MM.1S (cell line): ENCODE measurements around the gene TBC1D8.

Experiments used
- DNase-seq: peaks from one replicate; pipeline ENCODE4 v3.0.0-alpha.2; 2015
- H2AFZ ChIP-seq: fragments of 300-600 bp; sonication (generic); 2 replicates; pipeline ENCODE4 v1.6.0; 2016; ENCODE audit warnings: antibody characterized with exemption, low read length
- H3F3A ChIP-seq: fragments of 300-600 bp; sonication (generic); 2 replicates; pipeline ENCODE4 v1.6.1; 2016; ENCODE audit warnings: mild to moderate bottlenecking, antibody characterized with exemption, low read length, moderate library complexity, mixed read lengths; ENCODE audit not compliant: insufficient read depth
- H3K27ac ChIP-seq: fragments of 300-600 bp; sonication (generic); 2 replicates; pipeline ENCODE4 v1.5.1; 2016; ENCODE audit warnings: mild to moderate bottlenecking, low read length
- H3K27me3 ChIP-seq: fragments of 300-600 bp; sonication (generic); replicated peaks from 2 replicates; pipeline ENCODE4 v1.6.0; 2016; ENCODE audit warnings: low read length; ENCODE audit not compliant: insufficient read depth
- H3K36me3 ChIP-seq: fragments of 300-600 bp; sonication (generic); replicated peaks from 2 replicates; pipeline ENCODE4 v1.6.1; 2016; ENCODE audit warnings: mild to moderate bottlenecking, low read length, mixed read lengths; ENCODE audit not compliant: insufficient read depth
- H3K4me1 ChIP-seq: fragments of 300-600 bp; sonication (generic); 2 replicates; pipeline ENCODE4 v1.6.1; 2016; ENCODE audit warnings: low read length, mixed read lengths
- H3K4me2 ChIP-seq: fragments of 300-600 bp; sonication (generic); 2 replicates; pipeline ENCODE4 v1.6.0; 2016; ENCODE audit warnings: low read depth, low read length
- H3K4me3 ChIP-seq: fragments of 300-600 bp; sonication (generic); 2 replicates; pipeline ENCODE4 v1.5.1; 2016; ENCODE audit warnings: low read length, mixed read lengths
- H3K79me2 ChIP-seq: fragments of 300-600 bp; sonication (generic); 2 replicates; pipeline ENCODE4 v1.6.1; 2016; ENCODE audit warnings: mixed run types, low read length, mixed read lengths
- H3K9ac ChIP-seq: fragments of 300-600 bp; sonication (generic); 2 replicates; pipeline ENCODE4 v1.6.1; 2016; ENCODE audit warnings: low read length, mixed read lengths
- H3K9me2 ChIP-seq: fragments of 300-600 bp; sonication (generic); replicated peaks from 2 replicates; pipeline ENCODE4 v1.6.1; 2016; ENCODE audit warnings: mild to moderate bottlenecking, low read length, mixed read lengths; ENCODE audit not compliant: insufficient read depth
- H3K9me3 ChIP-seq: fragments of 300-600 bp; sonication (generic); replicated peaks from 2 replicates; pipeline ENCODE4 v1.6.1; 2016; ENCODE audit warnings: mild to moderate bottlenecking, low read length, mixed read lengths; ENCODE audit not compliant: insufficient read depth
- H4K20me1 ChIP-seq: fragments of 300-600 bp; sonication (generic); 2 replicates; pipeline ENCODE4 v1.6.1; 2016; ENCODE audit warnings: mild to moderate bottlenecking, low read length, moderate library complexity, mixed read lengths; ENCODE audit not compliant: insufficient read depth
- EZH2 ChIP-seq: fragments of 300-600 bp; sonication (generic); optimal IDR thresholded peaks from 2 replicates; pipeline ENCODE3; 2017; ENCODE audit warnings: low read depth, mild to moderate bottlenecking, antibody characterized with exemption, low read length, mixed read lengths
- EZH2phosphoT487 ChIP-seq: fragments of 300-600 bp; sonication (generic); IDR thresholded peaks from 2 replicates; pipeline ENCODE4 v1.6.1; 2018; ENCODE audit warnings: antibody characterized with exemption, low read length
- TF ChIP-seq, protein P1 (sequence below): fragments of 300-600 bp; sonication (generic); IDR thresholded peaks from 2 replicates; pipeline ENCODE4 v1.5.1; 2016; ENCODE audit warnings: antibody characterized with exemption, low read length, mixed read lengths

TBC1D8 gene

GRCh38 chr2:101121174-101121573 lies 30.0 kb downstream of the TBC1D8 start:
- Histone ChIP-seq H3K4me1 (no peaks in the 10 kb centered on the region), H3K9ac (no peak overlapping the region), H3K9me2 (no peaks in the 10 kb centered on the region), H3F3A (no peaks in the 10 kb centered on the region), H3K4me3 (no peak overlapping the region), H4K20me1 (no peaks in the 10 kb centered on the region), H3K36me3 (no peaks in the 10 kb centered on the region), H3K79me2 (no peaks in the 10 kb centered on the region), H3K4me2 (no peak overlapping the region), H3K27ac (no peak overlapping the region), H2AFZ (no peak overlapping the region), H3K27me3 (no peaks in the 10 kb centered on the region), H3K9me3 (no peaks in the 10 kb centered on the region)
- no peak for TF ChIP-seq EZH2
- DNase-seq: no peak

DNA sequence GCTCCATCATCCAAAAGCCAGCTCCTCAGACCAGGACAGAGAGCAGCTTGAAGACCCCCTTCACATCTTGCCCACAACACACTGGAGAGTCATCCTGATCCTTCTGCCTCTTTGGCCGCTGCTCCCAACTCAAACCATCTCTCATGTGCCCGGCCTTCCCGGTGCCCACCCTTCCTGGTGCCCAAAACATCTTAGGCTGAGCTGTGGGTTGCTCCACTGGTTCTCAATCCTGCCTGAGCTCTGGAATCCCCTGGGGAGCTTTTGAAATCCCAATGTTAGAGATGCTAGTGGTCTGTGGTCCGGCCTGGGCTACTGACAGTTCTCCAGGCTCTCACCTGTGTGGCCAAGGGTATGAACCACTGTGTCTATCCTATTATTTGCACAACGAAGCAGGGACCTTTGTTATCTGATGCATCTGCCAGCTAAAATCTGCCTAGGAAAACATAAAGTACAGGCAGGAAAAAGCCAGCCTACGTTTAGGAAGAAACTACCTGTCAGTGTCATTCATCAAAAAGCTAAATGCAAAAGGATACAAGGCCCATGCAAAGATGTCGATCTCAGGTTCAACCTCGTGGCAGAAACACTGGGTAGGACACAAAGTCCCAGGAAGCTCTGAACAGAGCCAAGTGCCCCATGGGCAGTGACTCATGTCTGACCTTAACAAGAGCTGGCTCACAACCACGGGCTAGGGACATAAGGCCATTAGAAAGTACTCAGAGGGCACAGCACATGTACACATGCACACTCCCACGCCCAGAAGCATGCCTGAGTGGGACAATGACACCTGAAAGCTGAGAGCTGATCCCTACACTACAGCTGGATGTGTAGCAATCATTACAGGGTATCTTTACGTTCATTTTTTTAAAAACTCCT lies 30.8 kb downstream of the TBC1D8 start:
- Histone ChIP-seq H3F3A (no peaks in the 10 kb centered on the region), H3K27ac (no peak overlapping the region), H3K9me3 (no peaks in the 10 kb centered on the region), H3K4me1 (no peaks in the 10 kb centered on the region), H3K27me3 (no peaks in the 10 kb centered on the region), H3K4me3 (no peak overlapping the region), H3K36me3 (no peaks in the 10 kb centered on the region), H3K79me2 (no peaks in the 10 kb centered on the region), H3K9me2 (no peaks in the 10 kb centered on the region), H3K9ac (no peak overlapping the region), H2AFZ (no peak overlapping the region), H4K20me1 (no peaks in the 10 kb centered on the region), H3K4me2 (no peak overlapping the region)
- TF ChIP-seq EZH2phosphoT487: no peak
- no peak for TF ChIP-seq EZH2
- TF ChIP-seq, protein P1, sequence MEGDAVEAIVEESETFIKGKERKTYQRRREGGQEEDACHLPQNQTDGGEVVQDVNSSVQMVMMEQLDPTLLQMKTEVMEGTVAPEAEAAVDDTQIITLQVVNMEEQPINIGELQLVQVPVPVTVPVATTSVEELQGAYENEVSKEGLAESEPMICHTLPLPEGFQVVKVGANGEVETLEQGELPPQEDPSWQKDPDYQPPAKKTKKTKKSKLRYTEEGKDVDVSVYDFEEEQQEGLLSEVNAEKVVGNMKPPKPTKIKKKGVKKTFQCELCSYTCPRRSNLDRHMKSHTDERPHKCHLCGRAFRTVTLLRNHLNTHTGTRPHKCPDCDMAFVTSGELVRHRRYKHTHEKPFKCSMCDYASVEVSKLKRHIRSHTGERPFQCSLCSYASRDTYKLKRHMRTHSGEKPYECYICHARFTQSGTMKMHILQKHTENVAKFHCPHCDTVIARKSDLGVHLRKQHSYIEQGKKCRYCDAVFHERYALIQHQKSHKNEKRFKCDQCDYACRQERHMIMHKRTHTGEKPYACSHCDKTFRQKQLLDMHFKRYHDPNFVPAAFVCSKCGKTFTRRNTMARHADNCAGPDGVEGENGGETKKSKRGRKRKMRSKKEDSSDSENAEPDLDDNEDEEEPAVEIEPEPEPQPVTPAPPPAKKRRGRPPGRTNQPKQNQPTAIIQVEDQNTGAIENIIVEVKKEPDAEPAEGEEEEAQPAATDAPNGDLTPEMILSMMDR: no peak
- no peak for DNase-seq

DNA sequence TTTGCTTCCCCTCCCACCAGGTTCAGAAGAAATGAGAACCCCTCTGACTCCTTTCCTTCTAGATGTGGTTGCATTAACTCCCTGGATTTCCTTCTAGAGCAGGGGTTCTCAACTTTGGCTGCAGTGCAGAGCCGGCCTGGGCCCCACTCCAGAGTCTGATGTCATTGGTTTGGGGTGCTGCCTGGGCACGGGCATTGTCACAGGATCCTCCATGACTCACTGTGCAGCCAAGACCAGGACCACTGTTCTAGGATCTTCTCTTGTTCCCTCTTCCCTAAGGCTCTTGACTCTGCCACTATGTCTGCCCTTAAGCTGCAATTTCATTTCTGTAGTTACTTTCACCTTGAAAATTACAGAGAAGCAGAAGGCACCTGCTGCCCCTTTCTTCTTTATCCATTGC lies 31.8 kb downstream of the TBC1D8 start:
- no peaks in the 10 kb centered on the region for H3K27me3 ChIP-seq
- no peaks in the 10 kb centered on the region for H3K4me1 ChIP-seq
- H4K20me1 ChIP-seq: no peaks in the 10 kb centered on the region
- TF ChIP-seq EZH2phosphoT487 (no peak), EZH2 (no peak)
- TF ChIP-seq, protein P1: no peak
- H2AFZ ChIP-seq: no peak overlapping the region
- no peak overlapping the region for H3K4me3 ChIP-seq
- no peaks in the 10 kb centered on the region for H3K36me3 ChIP-seq
- H3K9me2 ChIP-seq: no peaks in the 10 kb centered on the region
- no peak for DNase-seq
- H3F3A ChIP-seq: no peaks in the 10 kb centered on the region
- H3K9ac ChIP-seq: no peak overlapping the region
- H3K79me2 ChIP-seq: no peaks in the 10 kb centered on the region
- no peaks in the 10 kb centered on the region for H3K9me3 ChIP-seq
- H3K4me2 ChIP-seq: no peak overlapping the region
- H3K27ac ChIP-seq: no peak overlapping the region
